Activated CD4-positive, alpha-beta T cell treated with anti-CD3 and anti-CD28 coated beads for 24 hours (primary cell): ENCODE results near the gene DOCK1.

Source experiments
- DNase-seq, 2 donors: peaks; one replicate each; pipeline ENCODE4 v3.0.0-alpha.2; 2020; ENCODE audit warnings: low read depth in 2 of 2

Gene DOCK1

GRCh38 chr10:127354255-127354654, 449.0 kb downstream of the DOCK1 start:
- no peak for DNase-seq

- no peak for DNase-seq
These were observed 449.8 kb downstream of the DOCK1 start for GRCh38 chr10:127354992-127355391.

- no peak for DNase-seq
These were observed 451.1 kb downstream of the DOCK1 start for GRCh38 chr10:127356360-127356759.

GRCh38 chr10:127357265-127357664, 452.0 kb downstream of the DOCK1 start:
- DNase-seq, result no peak

GRCh38 chr10:127358337-127358736, 453.1 kb downstream of the DOCK1 start:
- no peak for DNase-seq

- no peak for DNase-seq
These were observed 458.8 kb downstream of the DOCK1 start for GRCh38 chr10:127364034-127364433.

- no peak for DNase-seq
These were observed 462.9 kb downstream of the DOCK1 start for GRCh38 chr10:127368101-127368500.

GRCh38 chr10:127368929-127369328, 463.7 kb downstream of the DOCK1 start:
- DNase-seq, result no peak

GRCh38 chr10:127370601-127371000, 465.4 kb downstream of the DOCK1 start:
- DNase-seq, result no peak

GRCh38 chr10:127372361-127372760, 467.1 kb downstream of the DOCK1 start:
- no peak for DNase-seq

- no peak for DNase-seq
These were observed 468.9 kb downstream of the DOCK1 start for GRCh38 chr10:127374074-127374680.

- no peak for DNase-seq
These were observed 469.7 kb downstream of the DOCK1 start for GRCh38 chr10:127374901-127375300.

GRCh38 chr10:127375461-127375860, 470.2 kb downstream of the DOCK1 start:
- no peak for DNase-seq

- DNase-seq, result no peak
These were observed 470.8 kb downstream of the DOCK1 start for GRCh38 chr10:127376071-127376470.

- no peak for DNase-seq
These were observed 473.4 kb downstream of the DOCK1 start for GRCh38 chr10:127378628-127379027.

GRCh38 chr10:127384532-127384931, 479.3 kb downstream of the DOCK1 start:
- no peak for DNase-seq

GRCh38 chr10:127385066-127385465, 479.8 kb downstream of the DOCK1 start:
- no peak for DNase-seq

- DNase-seq, result no peak
These were observed 481.5 kb downstream of the DOCK1 start for GRCh38 chr10:127386606-127387327.

GRCh38 chr10:127391875-127392274, 486.6 kb downstream of the DOCK1 start:
- DNase-seq, result no peak

GRCh38 chr10:127392351-127393235, 487.4 kb downstream of the DOCK1 start:
- DNase-seq, result no peak

GRCh38 chr10:127398140-127398970, 493.1 kb downstream of the DOCK1 start:
- no peak for DNase-seq

- no peak for DNase-seq
These were observed 493.7 kb downstream of the DOCK1 start for GRCh38 chr10:127398971-127399365.
